Tibial nerve (tissue), 4 donors: ENCODE data around the gene TLE4.

ENCODE experiments used
- EP300 ChIP-seq, 2 donors: sonication (generic); formaldehyde crosslinking; IDR thresholded peaks; one replicate each; pipeline ENCODE4 v1.6.1; 2017; ENCODE audit warnings: antibody characterized with exemption in 2 of 2, mild to moderate bottlenecking in 1 of 2
- POLR2A ChIP-seq, 2 donors: fragments of 450-650 bp; IDR thresholded peaks; one replicate each; pipeline ENCODE4 v1.6.1; 2017; ENCODE audit warnings: antibody characterized with exemption in 2 of 2, mild to moderate bottlenecking in 2 of 2, moderate library complexity in 2 of 2
- TF ChIP-seq, protein P1 (sequence below), 5 experiments: fragments of 200-600 bp in 3 of 5; fragments of 450-650 bp in 2 of 5; sonication (generic) in 3 of 5; IDR thresholded peaks; one replicate each; pipeline ENCODE4 v1.5.1; 2016 to 2019; ENCODE audit warnings: antibody characterized with exemption in 5 of 5, mild to moderate bottlenecking in 3 of 5, moderate library complexity in 2 of 5

GRCh38 chr9:79736051-79736450, 164.3 kb downstream of the TLE4 start:
- TF ChIP-seq, protein P1, sequence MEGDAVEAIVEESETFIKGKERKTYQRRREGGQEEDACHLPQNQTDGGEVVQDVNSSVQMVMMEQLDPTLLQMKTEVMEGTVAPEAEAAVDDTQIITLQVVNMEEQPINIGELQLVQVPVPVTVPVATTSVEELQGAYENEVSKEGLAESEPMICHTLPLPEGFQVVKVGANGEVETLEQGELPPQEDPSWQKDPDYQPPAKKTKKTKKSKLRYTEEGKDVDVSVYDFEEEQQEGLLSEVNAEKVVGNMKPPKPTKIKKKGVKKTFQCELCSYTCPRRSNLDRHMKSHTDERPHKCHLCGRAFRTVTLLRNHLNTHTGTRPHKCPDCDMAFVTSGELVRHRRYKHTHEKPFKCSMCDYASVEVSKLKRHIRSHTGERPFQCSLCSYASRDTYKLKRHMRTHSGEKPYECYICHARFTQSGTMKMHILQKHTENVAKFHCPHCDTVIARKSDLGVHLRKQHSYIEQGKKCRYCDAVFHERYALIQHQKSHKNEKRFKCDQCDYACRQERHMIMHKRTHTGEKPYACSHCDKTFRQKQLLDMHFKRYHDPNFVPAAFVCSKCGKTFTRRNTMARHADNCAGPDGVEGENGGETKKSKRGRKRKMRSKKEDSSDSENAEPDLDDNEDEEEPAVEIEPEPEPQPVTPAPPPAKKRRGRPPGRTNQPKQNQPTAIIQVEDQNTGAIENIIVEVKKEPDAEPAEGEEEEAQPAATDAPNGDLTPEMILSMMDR (IDR thresholded peaks at IDR 0.05) = no peak
- TF ChIP-seq EP300 (IDR thresholded peaks at IDR 0.05) (no peak), POLR2A (IDR thresholded peaks at IDR 0.05) (no peak)
